WTC11 (cell line): ENCODE data around the gene HDLBP. TPM values are rescaled to one million over a fixed set of nuclear protein-coding genes. Genes with fewer than 3 reads are reported as not detected.

Experiments used
- ATAC-seq: fragments of 200-7000 bp; cut with Tn5 transposase; 2 replicates; pipeline ENCODE4 v1.10.0; 2021; ENCODE audit warnings: mild to moderate bottlenecking, moderate library complexity
- CTCF ChIA-PET: fragments of 300-600 bp; sonication (Branson Sonifier 250); formaldehyde crosslinking; loops from one replicate; lab custom pipeline; 2021; ENCODE audit warnings: antibody characterized with exemption; lab: Charles Lee
- POLR2A ChIA-PET: fragments of 350-600 bp; sonication (Branson Sonifier 250); formaldehyde crosslinking; loops from one replicate; lab custom pipeline; 2021; ENCODE audit warnings: antibody characterized with exemption; lab: Charles Lee
- DNase-seq: peaks from one replicate; pipeline ENCODE4 v3.0.0; 2021; ENCODE audit warnings: low spot score
- H3K27ac Mint-ChIP-seq: 2 replicates; pipeline ENCODE4 v1.8.0; 2021; ENCODE audit warnings: mixed read lengths
- H3K27me3 Mint-ChIP-seq: 2 replicates; pipeline ENCODE4 v1.8.0; 2021; ENCODE audit warnings: low read depth, mild to moderate bottlenecking, moderate library complexity, mixed read lengths
- H3K36me3 Mint-ChIP-seq: 2 replicates; pipeline ENCODE4 v1.8.0; 2021; ENCODE audit warnings: mixed read lengths
- H3K4me1 Mint-ChIP-seq: 2 replicates; pipeline ENCODE4 v1.8.0; 2022; ENCODE audit warnings: mixed read lengths
- H3K4me3 Mint-ChIP-seq: 2 replicates; pipeline ENCODE4 v1.8.0; 2021; ENCODE audit warnings: mild to moderate bottlenecking, moderate library complexity, mixed read lengths
- H3K9me3 Mint-ChIP-seq: 2 replicates; pipeline ENCODE4 v1.8.0; 2021; ENCODE audit warnings: mixed read lengths
- ATF1 ChIP-seq: sonication (generic); formaldehyde crosslinking; IDR thresholded peaks from 2 replicates; pipeline ENCODE4 v1.8.1; 2023; ENCODE audit warnings: mild to moderate bottlenecking, moderate library complexity, missing genetic modification reagents
- CBFB ChIP-seq: sonication (generic); formaldehyde crosslinking; IDR thresholded peaks from 2 replicates; pipeline ENCODE4 v1.8.1; 2022; ENCODE audit warnings: mild to moderate bottlenecking, low read depth, missing genetic modification reagents
- E2F4 ChIP-seq: sonication (generic); formaldehyde crosslinking; IDR thresholded peaks from 2 replicates; pipeline ENCODE4 v1.8.1; 2022; ENCODE audit warnings: low read depth, mild to moderate bottlenecking, moderate library complexity, missing genetic modification reagents, borderline replicate concordance
- ELF4 ChIP-seq: sonication (generic); formaldehyde crosslinking; IDR thresholded peaks from 2 replicates; pipeline ENCODE4 v1.8.1; 2022; ENCODE audit warnings: low read depth, mild to moderate bottlenecking, moderate library complexity, missing genetic modification reagents
- FOXJ3 ChIP-seq: sonication (generic); formaldehyde crosslinking; IDR thresholded peaks from 2 replicates; pipeline ENCODE4 v1.9.0; 2021; ENCODE audit warnings: missing genetic modification reagents, mild to moderate bottlenecking, borderline replicate concordance
- FOXP1 ChIP-seq: sonication (generic); formaldehyde crosslinking; IDR thresholded peaks from 2 replicates; pipeline ENCODE4 v1.8.0; 2022; ENCODE audit warnings: missing genetic modification reagents, mild to moderate bottlenecking, moderate library complexity, borderline replicate concordance
- FOXP4 ChIP-seq: sonication (generic); formaldehyde crosslinking; IDR thresholded peaks from 2 replicates; pipeline ENCODE4 v1.8.0; 2022; ENCODE audit warnings: mild to moderate bottlenecking, missing genetic modification reagents
- HMGA2 ChIP-seq: fragments of 250-450 bp; sonication (Bioruptor Pico); IDR thresholded peaks from 2 replicates; pipeline ENCODE4 v1.4.0; 2021; ENCODE audit warnings: mild to moderate bottlenecking, moderate library complexity
- HMGXB4 ChIP-seq: sonication (generic); formaldehyde crosslinking; IDR thresholded peaks from 2 replicates; pipeline ENCODE4 v1.8.1; 2023; ENCODE audit warnings: mild to moderate bottlenecking, moderate library complexity, missing genetic modification reagents
- JUN ChIP-seq: sonication (generic); formaldehyde crosslinking; IDR thresholded peaks from 2 replicates; pipeline ENCODE4 v1.8.0; 2023; ENCODE audit warnings: mild to moderate bottlenecking, missing genetic modification reagents
- NFATC4 ChIP-seq: fragments of 250-450 bp; sonication (Bioruptor Pico); IDR thresholded peaks from 2 replicates; pipeline ENCODE4 v1.9.0; 2021; ENCODE audit warnings: mild to moderate bottlenecking
- NR3C1 ChIP-seq: sonication (generic); formaldehyde crosslinking; conservative IDR thresholded peaks from 2 replicates; pipeline ENCODE4 v1.8.1; 2023; ENCODE audit warnings: low read depth, mild to moderate bottlenecking, missing genetic modification reagents
- SOX15 ChIP-seq: fragments of 250-450 bp; sonication (Bioruptor Pico); IDR thresholded peaks from 2 replicates; pipeline ENCODE4 v1.9.0; 2021; ENCODE audit warnings: mild to moderate bottlenecking
- ZNF396 ChIP-seq: fragments of 250-450 bp; sonication (Bioruptor Pico); IDR thresholded peaks from 2 replicates; pipeline ENCODE4 v1.8.0; 2021; ENCODE audit warnings: mild to moderate bottlenecking, moderate library complexity, borderline replicate concordance
- ZSCAN18 ChIP-seq: fragments of 250-450 bp; sonication (Bioruptor Pico); IDR thresholded peaks from 2 replicates; pipeline ENCODE4 v2.1.2; 2022; ENCODE audit warnings: mild to moderate bottlenecking, moderate library complexity
- total RNA-seq: library from RNA; stranded (reverse); gene quantifications from 3 replicates; pipeline ENCODE4 v1.2.3, GENCODE V29; 2021
- TF ChIP-seq, protein P1 (sequence below): sonication (generic); formaldehyde crosslinking; IDR thresholded peaks from 2 replicates; pipeline ENCODE4 v1.8.0; 2023; ENCODE audit warnings: missing genetic modification reagents, mild to moderate bottlenecking, borderline replicate concordance
- TF ChIP-seq, protein P2 (sequence below): sonication (generic); formaldehyde crosslinking; IDR thresholded peaks from 2 replicates; pipeline ENCODE4 v1.8.1; 2023; ENCODE audit warnings: mild to moderate bottlenecking, missing genetic modification reagents
- TF ChIP-seq, protein P3 (sequence below): fragments of 200-600 bp; IDR thresholded peaks from 2 replicates; pipeline ENCODE4 v1.8.0; 2022; ENCODE audit warnings: antibody characterized with exemption
- TF ChIP-seq, protein P4 (sequence below): sonication (generic); formaldehyde crosslinking; IDR thresholded peaks from 2 replicates; pipeline ENCODE4 v1.8.1; 2023; ENCODE audit warnings: mild to moderate bottlenecking, missing genetic modification reagents

Gene HDLBP
- total RNA-seq, 1 experiment from 2014 or later: 368 TPM

GRCh38 chr2:241310917-241311566 lies 4.4 kb downstream of the HDLBP start (continued):
- no peak for TF ChIP-seq ELF4 (CRISPR knock-in tag)
- TF ChIP-seq ZSCAN18 (CRISPR knock-in tag): no peak
- no peak for TF ChIP-seq E2F4 (CRISPR knock-in tag)
- no peak for TF ChIP-seq NR3C1 (CRISPR knock-in tag)

- ChIA-PET POLR2A (no interaction called here), CTCF (no interaction called here)
- Mint-ChIP-seq H3K4me3 (no peak overlapping the region), H3K27ac (peak overlapping the region; percentile 41), H3K27me3 (no peaks in the 10 kb centered on the region), H3K4me1 (peaks cover 59% of the 10 kb centered on the region), H3K9me3 (no peaks in the 10 kb centered on the region), H3K36me3 (no peaks in the 10 kb centered on the region)
- ATAC-seq: peak; percentile 16; the same call in 1 of the 2 replicates
- DNase-seq: no peak
- TF ChIP-seq JUN: no peak
- TF ChIP-seq HMGXB4: no peak
- TF ChIP-seq, protein P1, sequence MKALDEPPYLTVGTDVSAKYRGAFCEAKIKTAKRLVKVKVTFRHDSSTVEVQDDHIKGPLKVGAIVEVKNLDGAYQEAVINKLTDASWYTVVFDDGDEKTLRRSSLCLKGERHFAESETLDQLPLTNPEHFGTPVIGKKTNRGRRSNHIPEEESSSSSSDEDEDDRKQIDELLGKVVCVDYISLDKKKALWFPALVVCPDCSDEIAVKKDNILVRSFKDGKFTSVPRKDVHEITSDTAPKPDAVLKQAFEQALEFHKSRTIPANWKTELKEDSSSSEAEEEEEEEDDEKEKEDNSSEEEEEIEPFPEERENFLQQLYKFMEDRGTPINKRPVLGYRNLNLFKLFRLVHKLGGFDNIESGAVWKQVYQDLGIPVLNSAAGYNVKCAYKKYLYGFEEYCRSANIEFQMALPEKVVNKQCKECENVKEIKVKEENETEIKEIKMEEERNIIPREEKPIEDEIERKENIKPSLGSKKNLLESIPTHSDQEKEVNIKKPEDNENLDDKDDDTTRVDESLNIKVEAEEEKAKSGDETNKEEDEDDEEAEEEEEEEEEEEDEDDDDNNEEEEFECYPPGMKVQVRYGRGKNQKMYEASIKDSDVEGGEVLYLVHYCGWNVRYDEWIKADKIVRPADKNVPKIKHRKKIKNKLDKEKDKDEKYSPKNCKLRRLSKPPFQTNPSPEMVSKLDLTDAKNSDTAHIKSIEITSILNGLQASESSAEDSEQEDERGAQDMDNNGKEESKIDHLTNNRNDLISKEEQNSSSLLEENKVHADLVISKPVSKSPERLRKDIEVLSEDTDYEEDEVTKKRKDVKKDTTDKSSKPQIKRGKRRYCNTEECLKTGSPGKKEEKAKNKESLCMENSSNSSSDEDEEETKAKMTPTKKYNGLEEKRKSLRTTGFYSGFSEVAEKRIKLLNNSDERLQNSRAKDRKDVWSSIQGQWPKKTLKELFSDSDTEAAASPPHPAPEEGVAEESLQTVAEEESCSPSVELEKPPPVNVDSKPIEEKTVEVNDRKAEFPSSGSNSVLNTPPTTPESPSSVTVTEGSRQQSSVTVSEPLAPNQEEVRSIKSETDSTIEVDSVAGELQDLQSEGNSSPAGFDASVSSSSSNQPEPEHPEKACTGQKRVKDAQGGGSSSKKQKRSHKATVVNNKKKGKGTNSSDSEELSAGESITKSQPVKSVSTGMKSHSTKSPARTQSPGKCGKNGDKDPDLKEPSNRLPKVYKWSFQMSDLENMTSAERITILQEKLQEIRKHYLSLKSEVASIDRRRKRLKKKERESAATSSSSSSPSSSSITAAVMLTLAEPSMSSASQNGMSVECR: no peak
- no peak for TF ChIP-seq FOXP4
- TF ChIP-seq CBFB (CRISPR knock-in tag): no peak
- TF ChIP-seq HMGA2 (CRISPR knock-in tag): no peak
- no peak for TF ChIP-seq FOXP1 (CRISPR knock-in tag)
- TF ChIP-seq, protein P2, sequence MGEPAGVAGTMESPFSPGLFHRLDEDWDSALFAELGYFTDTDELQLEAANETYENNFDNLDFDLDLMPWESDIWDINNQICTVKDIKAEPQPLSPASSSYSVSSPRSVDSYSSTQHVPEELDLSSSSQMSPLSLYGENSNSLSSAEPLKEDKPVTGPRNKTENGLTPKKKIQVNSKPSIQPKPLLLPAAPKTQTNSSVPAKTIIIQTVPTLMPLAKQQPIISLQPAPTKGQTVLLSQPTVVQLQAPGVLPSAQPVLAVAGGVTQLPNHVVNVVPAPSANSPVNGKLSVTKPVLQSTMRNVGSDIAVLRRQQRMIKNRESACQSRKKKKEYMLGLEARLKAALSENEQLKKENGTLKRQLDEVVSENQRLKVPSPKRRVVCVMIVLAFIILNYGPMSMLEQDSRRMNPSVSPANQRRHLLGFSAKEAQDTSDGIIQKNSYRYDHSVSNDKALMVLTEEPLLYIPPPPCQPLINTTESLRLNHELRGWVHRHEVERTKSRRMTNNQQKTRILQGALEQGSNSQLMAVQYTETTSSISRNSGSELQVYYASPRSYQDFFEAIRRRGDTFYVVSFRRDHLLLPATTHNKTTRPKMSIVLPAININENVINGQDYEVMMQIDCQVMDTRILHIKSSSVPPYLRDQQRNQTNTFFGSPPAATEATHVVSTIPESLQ (CRISPR knock-in tag): no peak
- no peak for TF ChIP-seq SOX15 (CRISPR knock-in tag)
- TF ChIP-seq FOXJ3 (CRISPR knock-in tag): no peak
- TF ChIP-seq NFATC4: no peak
- no peak for TF ChIP-seq ATF1 (CRISPR knock-in tag)
- no peak for TF ChIP-seq ZNF396
- TF ChIP-seq, protein P3, sequence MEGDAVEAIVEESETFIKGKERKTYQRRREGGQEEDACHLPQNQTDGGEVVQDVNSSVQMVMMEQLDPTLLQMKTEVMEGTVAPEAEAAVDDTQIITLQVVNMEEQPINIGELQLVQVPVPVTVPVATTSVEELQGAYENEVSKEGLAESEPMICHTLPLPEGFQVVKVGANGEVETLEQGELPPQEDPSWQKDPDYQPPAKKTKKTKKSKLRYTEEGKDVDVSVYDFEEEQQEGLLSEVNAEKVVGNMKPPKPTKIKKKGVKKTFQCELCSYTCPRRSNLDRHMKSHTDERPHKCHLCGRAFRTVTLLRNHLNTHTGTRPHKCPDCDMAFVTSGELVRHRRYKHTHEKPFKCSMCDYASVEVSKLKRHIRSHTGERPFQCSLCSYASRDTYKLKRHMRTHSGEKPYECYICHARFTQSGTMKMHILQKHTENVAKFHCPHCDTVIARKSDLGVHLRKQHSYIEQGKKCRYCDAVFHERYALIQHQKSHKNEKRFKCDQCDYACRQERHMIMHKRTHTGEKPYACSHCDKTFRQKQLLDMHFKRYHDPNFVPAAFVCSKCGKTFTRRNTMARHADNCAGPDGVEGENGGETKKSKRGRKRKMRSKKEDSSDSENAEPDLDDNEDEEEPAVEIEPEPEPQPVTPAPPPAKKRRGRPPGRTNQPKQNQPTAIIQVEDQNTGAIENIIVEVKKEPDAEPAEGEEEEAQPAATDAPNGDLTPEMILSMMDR: no peak
- TF ChIP-seq, protein P4, sequence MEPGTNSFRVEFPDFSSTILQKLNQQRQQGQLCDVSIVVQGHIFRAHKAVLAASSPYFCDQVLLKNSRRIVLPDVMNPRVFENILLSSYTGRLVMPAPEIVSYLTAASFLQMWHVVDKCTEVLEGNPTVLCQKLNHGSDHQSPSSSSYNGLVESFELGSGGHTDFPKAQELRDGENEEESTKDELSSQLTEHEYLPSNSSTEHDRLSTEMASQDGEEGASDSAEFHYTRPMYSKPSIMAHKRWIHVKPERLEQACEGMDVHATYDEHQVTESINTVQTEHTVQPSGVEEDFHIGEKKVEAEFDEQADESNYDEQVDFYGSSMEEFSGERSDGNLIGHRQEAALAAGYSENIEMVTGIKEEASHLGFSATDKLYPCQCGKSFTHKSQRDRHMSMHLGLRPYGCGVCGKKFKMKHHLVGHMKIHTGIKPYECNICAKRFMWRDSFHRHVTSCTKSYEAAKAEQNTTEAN (CRISPR knock-in tag): no peak
Measured at GRCh38 chr2:241309684-241310117, 5.8 kb downstream of the HDLBP start.
